ENCODE data around the gene GTPBP4.

DNA sequence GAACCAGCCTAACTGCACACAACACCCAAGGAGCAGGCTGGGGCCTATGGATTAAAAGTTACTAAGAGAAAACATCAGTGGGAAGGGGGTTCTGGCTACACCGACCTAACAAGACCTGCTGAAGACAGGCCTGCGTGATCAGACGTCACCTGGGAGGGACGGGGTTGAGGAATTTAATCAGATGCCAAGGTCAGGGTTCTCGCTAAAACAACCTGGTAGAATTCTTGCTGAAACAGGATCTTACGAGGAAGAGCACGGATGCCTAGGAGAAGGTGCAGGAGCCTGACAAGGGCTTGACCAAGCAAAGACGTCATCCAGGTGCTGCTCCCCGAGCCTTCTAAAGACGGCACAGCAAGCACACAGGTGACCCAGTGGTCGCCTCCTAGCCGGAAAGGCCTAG lies 35.9 kb downstream of the GTPBP4 start:
- TF ChIP-seq POLR2A (IDR thresholded peaks at IDR 0.05; ENCODE audit: low read depth, low read length) (no peak), POLR2AphosphoS5 (IDR thresholded peaks at IDR 0.05; ENCODE audit: low read depth, low read length) (no peak), POU2F2 (IDR thresholded peaks at IDR 0.05; ENCODE audit: low read depth, low read length) (no peak), PAX5 (IDR thresholded peaks at IDR 0.05; ENCODE audit: insufficient read depth, low read length, severe bottlenecking) (no peak)
